Stomach smooth muscle (tissue), 2 donors: Measurements from ENCODE around the gene ADARB2.

Experiments used
- H3K27ac ChIP-seq: one replicate; pipeline ENCODE4 v1.7.0; 2013; ENCODE audit warnings: mild to moderate bottlenecking, low read length, inconsistent platforms
- H3K27me3 ChIP-seq, 2 donors: one replicate each; pipeline ENCODE4 v1.7.0; 2013; ENCODE audit warnings: low read length in 2 of 2; ENCODE audit not compliant: insufficient read depth in 2 of 2, control insufficient read depth in 1 of 2
- H3K36me3 ChIP-seq, 2 donors: one replicate each; pipeline ENCODE4 v1.7.0; 2013; ENCODE audit warnings: low read length in 2 of 2; ENCODE audit not compliant: control insufficient read depth in 2 of 2, insufficient read depth in 2 of 2
- H3K4me1 ChIP-seq: one replicate; pipeline ENCODE4 v1.7.0; 2013; ENCODE audit warnings: low read length; ENCODE audit not compliant: control insufficient read depth, insufficient read depth
- H3K4me3 ChIP-seq, 2 donors: one replicate each; pipeline ENCODE4 v1.7.0; 2013; ENCODE audit warnings: low read length in 2 of 2
- H3K9ac ChIP-seq, 2 donors: one replicate each; pipeline ENCODE4 v1.7.0; 2013; ENCODE audit warnings: low read length in 2 of 2, mild to moderate bottlenecking in 1 of 2
- H3K9me3 ChIP-seq, 2 donors: one replicate each; pipeline ENCODE4 v1.7.0; 2013; ENCODE audit warnings: low read length in 2 of 2; ENCODE audit not compliant: control insufficient read depth in 2 of 2
- donor health status: healthy.
- donor health status: Pancreatic carcinoma.

Gene ADARB2

GRCh38 chr10:1712944-1713671 is 24.2 kb downstream of the ADARB2 start:
- no peaks in the 10 kb centered on the region for H3K4me1 ChIP-seq
- H3K36me3 ChIP-seq, result no peaks in the 10 kb centered on the region
- H3K9ac ChIP-seq, result no peak overlapping the region
- H3K27ac ChIP-seq, result no peak overlapping the region
- H3K27me3 ChIP-seq, result peaks cover 4 to 6% of the 10 kb centered on the region in 2 donors
- no peak overlapping the region for H3K4me3 ChIP-seq
- H3K9me3 ChIP-seq, result peaks cover 0 to 3% of the 10 kb centered on the region in 2 donors

- H3K27ac ChIP-seq, result no peak overlapping the region
- no peak overlapping the region for H3K4me3 ChIP-seq
- peaks cover 4 to 6% of the 10 kb centered on the region in 2 donors for H3K27me3 ChIP-seq
- no peaks in the 10 kb centered on the region for H3K4me1 ChIP-seq
- no peaks in the 10 kb centered on the region for H3K36me3 ChIP-seq
- no peak overlapping the region for H3K9ac ChIP-seq
- H3K9me3 ChIP-seq, result peaks cover 0 to 3% of the 10 kb centered on the region in 2 donors
These were observed 25.0 kb downstream of the ADARB2 start for GRCh38 chr10:1712314-1712713.

GRCh38 chr10:1709161-1709560 is 28.2 kb downstream of the ADARB2 start:
- Histone ChIP-seq H3K27me3 (peaks cover 0 to 4% of the 10 kb centered on the region in 2 donors), H3K4me1 (no peaks in the 10 kb centered on the region), H3K36me3 (no peaks in the 10 kb centered on the region), H3K4me3 (no peak overlapping the region), H3K9ac (no peak overlapping the region), H3K27ac (no peak overlapping the region), H3K9me3 (peaks cover 0 to 3% of the 10 kb centered on the region in 2 donors)

- Histone ChIP-seq H3K9me3 (peaks cover 0 to 3% of the 10 kb centered on the region in 2 donors), H3K27me3 (peaks cover 0 to 4% of the 10 kb centered on the region in 2 donors), H3K36me3 (no peaks in the 10 kb centered on the region)
These were observed 28.6 kb downstream of the ADARB2 start for GRCh38 chr10:1708746-1709145.

GRCh38 chr10:1706711-1707110 is 30.6 kb downstream of the ADARB2 start:
- Histone ChIP-seq H3K4me3 (no peak overlapping the region), H3K4me1 (no peaks in the 10 kb centered on the region), H3K9me3 (no peaks in the 10 kb centered on the region), H3K27me3 (peaks cover 2 to 4% of the 10 kb centered on the region in 2 donors), H3K27ac (no peak overlapping the region), H3K36me3 (no peaks in the 10 kb centered on the region), H3K9ac (no peak overlapping the region)

More at GRCh38 chr10:1708746-1709145, 28.6 kb downstream of the ADARB2 start:
- Histone ChIP-seq H3K9ac (no peak overlapping the region), H3K27ac (no peak overlapping the region), H3K4me3 (no peak overlapping the region), H3K4me1 (no peaks in the 10 kb centered on the region)

GRCh38 chr10:1706256-1706655 is 31.1 kb downstream of the ADARB2 start:
- Histone ChIP-seq H3K9ac (no peak overlapping the region), H3K27me3 (peaks cover 2 to 4% of the 10 kb centered on the region in 2 donors), H3K36me3 (no peaks in the 10 kb centered on the region), H3K4me3 (no peak overlapping the region), H3K4me1 (no peaks in the 10 kb centered on the region), H3K27ac (no peak overlapping the region), H3K9me3 (no peaks in the 10 kb centered on the region)

GRCh38 chr10:1698185-1698584 is 39.1 kb downstream of the ADARB2 start:
- H3K4me1 ChIP-seq, result no peaks in the 10 kb centered on the region
- peaks cover 5% of the 10 kb centered on the region in 2 donors for H3K9me3 ChIP-seq
- H3K9ac ChIP-seq, result no peak overlapping the region
- H3K27me3 ChIP-seq, result peaks cover 0 to 2% of the 10 kb centered on the region in 2 donors
- no peak overlapping the region for H3K4me3 ChIP-seq
- H3K36me3 ChIP-seq, result no peaks in the 10 kb centered on the region
- no peak overlapping the region for H3K27ac ChIP-seq

GRCh38 chr10:1696106-1696505 is 41.2 kb downstream of the ADARB2 start:
- Histone ChIP-seq H3K27ac (no peak overlapping the region), H3K4me1 (no peaks in the 10 kb centered on the region), H3K36me3 (no peaks in the 10 kb centered on the region), H3K4me3 (no peak overlapping the region), H3K9ac (no peak overlapping the region), H3K27me3 (peaks cover 0 to 4% of the 10 kb centered on the region in 2 donors), H3K9me3 (peaks cover 5% of the 10 kb centered on the region in 2 donors)

GRCh38 chr10:1690086-1690485 is 47.2 kb downstream of the ADARB2 start:
- no peak overlapping the region for H3K4me3 ChIP-seq
- H3K9me3 ChIP-seq, result no peaks in the 10 kb centered on the region
- no peaks in the 10 kb centered on the region for H3K36me3 ChIP-seq
- H3K4me1 ChIP-seq, result no peaks in the 10 kb centered on the region
- peaks cover 0 to 4% of the 10 kb centered on the region in 2 donors for H3K27me3 ChIP-seq
- H3K27ac ChIP-seq, result no peak overlapping the region
- H3K9ac ChIP-seq, result no peak overlapping the region

GRCh38 chr10:1688531-1688930 is 48.8 kb downstream of the ADARB2 start:
- Histone ChIP-seq H3K27me3 (peaks cover 0 to 4% of the 10 kb centered on the region in 2 donors), H3K4me1 (no peaks in the 10 kb centered on the region), H3K4me3 (no peak overlapping the region), H3K9ac (no peak overlapping the region), H3K36me3 (no peaks in the 10 kb centered on the region), H3K9me3 (no peaks in the 10 kb centered on the region), H3K27ac (no peak overlapping the region)

- no peaks in the 10 kb centered on the region for H3K4me1 ChIP-seq
- no peaks in the 10 kb centered on the region for H3K9me3 ChIP-seq
- peaks cover 0 to 4% of the 10 kb centered on the region in 2 donors for H3K27me3 ChIP-seq
- no peaks in the 10 kb centered on the region for H3K36me3 ChIP-seq
- H3K27ac ChIP-seq, result no peak overlapping the region
- H3K4me3 ChIP-seq, result no peak overlapping the region
- no peak overlapping the region for H3K9ac ChIP-seq
These were observed 49.6 kb downstream of the ADARB2 start for GRCh38 chr10:1687623-1688150.
